T-helper 2 cell treated with Interferon-gamma antibody and Interleukin-4, amounts not matched to agents 100 ng/mL and 5 ng/mL, for 36 hours (primary cell): ENCODE data around the gene TNNT2. TPM values are rescaled to one million over a fixed set of nuclear protein-coding genes. Genes with fewer than 3 reads are reported as not detected.

Experiments used
- intact Hi-C: fragments of 100-400 bp; cut with micrococcal nuclease; formaldehyde crosslinking; loops from one replicate; pipeline ENCODE4 v1.15.1; 2023
- total RNA-seq: library from RNA; stranded (reverse); gene quantifications from 2 replicates; pipeline ENCODE4 v1.2.3, GENCODE V29; 2022

Gene TNNT2
- total RNA-seq, 1 donor from 2014 or later, result not detected

DNA sequence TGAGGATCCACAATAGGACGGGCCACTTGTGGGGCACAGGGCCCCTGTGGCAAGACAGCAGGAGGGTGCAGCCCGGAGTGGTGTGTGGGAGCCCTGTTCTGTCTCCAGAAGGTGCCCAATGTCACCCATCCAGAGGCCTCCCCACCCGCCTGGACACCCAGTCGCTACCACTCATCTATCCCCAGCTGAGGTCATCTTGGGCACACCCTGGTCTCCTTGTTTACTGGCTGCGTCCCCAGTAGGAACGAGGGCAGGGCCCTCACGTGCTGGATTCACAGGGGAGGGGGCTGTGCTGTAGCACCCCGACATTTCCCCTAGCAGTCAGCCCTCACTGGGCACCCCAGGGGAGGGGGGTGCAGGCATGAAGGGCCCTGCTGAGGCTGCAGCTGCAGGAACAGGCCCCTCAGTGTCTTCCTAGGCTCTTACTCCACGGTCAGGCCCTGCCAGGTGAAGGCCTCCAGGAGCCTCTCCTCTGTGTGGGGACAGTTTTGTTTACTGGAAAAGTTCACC lies 2.3 kb upstream of the TNNT2 start:
- intact Hi-C loops, result no loop called here

- intact Hi-C loops, result no loop called here
Measured at GRCh38 chr1:201378804-201379203, 1.3 kb upstream of the TNNT2 start.

DNA sequence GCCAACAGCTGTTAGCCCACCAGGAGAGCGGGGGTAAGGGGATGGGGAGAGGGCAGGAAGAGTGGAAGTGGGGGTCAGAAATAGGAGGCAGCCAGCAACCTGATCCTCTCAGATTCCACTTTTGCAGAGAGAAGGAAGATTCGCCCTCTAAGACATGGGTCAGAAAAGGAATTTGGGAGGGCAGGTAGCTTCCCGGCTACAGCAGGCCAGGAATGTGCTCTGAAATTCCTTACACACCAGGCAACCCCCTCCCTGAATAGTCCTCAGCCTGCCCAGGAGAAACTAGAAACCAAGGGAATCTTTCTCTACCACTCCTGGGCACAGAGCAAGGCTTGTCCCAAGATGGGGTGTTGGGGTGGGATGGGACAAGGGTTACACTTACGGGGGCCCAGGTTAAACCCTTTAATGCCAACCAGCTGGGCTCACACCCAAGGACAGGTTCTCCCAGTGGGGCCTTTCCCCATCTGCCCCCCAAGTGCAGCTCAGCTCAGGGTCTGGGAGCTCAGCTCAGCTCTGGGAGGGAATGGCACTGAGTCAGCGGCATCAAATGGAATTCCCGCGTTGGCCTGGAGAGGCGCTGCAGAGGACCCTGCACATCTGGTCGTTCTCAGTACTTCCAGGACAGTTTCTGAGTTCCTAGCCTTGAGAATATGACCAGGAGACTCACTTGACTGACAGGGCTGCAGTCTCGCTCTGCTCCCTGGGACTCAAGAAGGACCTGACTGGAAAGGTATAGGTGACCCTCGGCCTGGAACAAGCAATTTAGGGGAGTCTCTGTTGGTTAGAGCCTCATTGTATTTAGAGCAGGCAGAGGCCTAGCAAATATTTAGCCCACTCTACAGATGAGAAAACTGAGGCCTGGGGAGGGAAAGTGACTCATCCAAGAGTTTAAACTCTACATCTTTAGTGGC lies 761 bp downstream of the TNNT2 start:
- intact Hi-C loops, result no loop called here

GRCh38 chr1:201376107-201376463 lies 1.4 kb downstream of the TNNT2 start:
- intact Hi-C loops, result no loop called here

DNA sequence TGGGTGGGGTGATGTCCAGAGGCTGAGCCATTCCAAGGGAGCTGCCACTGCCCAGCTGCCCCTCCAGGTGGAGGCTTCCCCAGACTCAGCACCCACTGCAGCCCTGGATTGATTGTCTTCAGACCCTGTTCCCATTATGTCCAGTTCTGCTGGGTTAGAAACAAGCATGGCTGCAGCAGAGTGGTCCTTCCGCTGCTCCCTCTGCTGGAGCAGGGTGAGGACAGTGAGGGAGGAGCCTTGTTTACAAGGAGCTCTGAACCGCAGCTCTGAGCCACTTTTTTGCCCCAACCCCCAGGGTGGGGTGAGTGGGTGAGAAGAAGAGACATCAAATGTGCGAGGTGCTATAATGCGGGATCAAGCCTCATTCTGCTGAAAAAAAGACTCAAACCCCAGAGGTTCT lies 2.3 kb downstream of the TNNT2 start:
- intact Hi-C loops, result no loop called here

GRCh38 chr1:201374364-201374763 lies 3.1 kb downstream of the TNNT2 start:
- intact Hi-C loops, result no loop called here

DNA sequence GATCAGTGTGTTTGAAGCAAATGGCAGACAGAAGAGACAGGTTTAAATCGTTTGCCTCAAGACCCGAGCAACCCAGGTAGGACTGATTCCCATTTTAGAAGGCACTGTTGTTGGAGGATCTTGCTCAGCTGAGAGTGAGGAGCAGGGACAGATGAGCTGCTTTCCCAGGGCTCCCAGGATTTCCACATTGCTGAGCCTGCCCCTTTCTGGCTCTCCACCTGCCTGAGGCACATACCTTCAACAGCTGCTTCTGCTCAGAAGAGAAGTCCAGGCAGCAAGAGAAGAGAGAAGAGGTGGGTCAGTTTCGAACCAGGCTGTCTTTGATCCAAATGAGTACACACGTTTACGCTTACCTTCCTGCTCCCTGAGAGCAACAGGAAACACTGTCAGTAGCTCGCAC lies 5.7 kb downstream of the TNNT2 start:
- intact Hi-C loops, result no loop called here

DNA sequence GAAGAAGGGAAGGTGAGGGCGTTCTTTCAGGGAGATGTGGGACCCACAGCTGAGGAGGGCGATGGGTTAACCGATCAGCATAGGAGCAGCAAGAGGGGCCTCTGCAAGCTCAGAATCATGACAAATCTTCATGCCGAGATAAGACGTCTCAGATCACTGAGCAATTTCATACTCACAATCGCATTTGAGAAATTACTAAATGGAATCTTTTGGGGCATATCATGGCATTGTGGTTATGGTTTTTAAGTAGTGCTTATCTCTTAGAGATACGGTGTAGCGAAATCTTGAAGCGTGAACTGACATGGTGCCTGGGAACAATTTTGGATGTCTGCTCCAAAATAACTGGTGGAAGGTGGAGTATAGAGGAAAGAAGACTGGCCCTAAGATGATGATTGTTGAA lies 6.2 kb downstream of the TNNT2 start:
- intact Hi-C loops, result no loop called here

- intact Hi-C loops, result no loop called here
Measured at GRCh38 chr1:201370500-201370899, 7.0 kb downstream of the TNNT2 start.

- intact Hi-C loops, result no loop called here
Measured at GRCh38 chr1:201369209-201369608, 8.3 kb downstream of the TNNT2 start.

GRCh38 chr1:201366696-201367095 lies 10.8 kb downstream of the TNNT2 start:
- intact Hi-C loops, result no loop called here

- intact Hi-C loops, result no loop called here
Measured at GRCh38 chr1:201365251-201365650, 12.2 kb downstream of the TNNT2 start.

DNA sequence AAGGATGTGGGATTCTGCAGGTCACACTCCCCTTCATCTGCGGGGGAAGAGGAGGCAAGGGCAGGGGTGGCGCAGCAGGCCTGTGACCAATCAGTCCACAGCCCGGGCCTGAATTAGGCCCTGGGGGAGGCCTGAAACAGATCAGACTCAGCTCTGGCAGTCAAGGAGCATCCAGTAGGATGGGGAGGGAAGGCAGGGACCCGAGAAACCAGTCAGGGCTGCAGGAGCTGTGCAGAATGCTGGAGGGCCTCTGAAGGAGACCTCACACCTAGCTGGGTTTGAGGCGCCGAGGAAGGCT lies 12.7 kb downstream of the TNNT2 start:
- intact Hi-C loops, result no loop called here

DNA sequence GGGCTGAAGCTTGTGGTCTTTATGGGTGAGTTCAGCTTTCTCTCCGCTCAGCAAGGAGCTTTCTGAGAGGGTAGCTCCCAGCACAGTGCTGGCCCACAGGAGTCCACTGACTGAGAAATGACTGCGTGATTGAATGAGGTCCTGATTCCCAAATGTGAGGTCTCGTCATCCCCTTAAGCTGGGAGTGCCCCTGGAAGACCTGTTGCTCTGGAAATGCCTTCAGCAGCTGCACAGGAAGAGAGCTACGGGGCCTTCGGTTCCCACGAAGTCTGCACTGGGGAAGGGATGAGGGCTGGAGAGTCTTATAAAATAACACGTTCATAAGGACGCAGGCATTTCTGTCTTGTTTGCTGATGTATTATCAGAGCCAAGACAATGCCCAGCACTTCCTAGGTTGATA lies 14.0 kb downstream of the TNNT2 start:
- intact Hi-C loops, result no loop called here

- intact Hi-C loops, result no loop called here
Measured at GRCh38 chr1:201362906-201363305, 14.6 kb downstream of the TNNT2 start.

DNA sequence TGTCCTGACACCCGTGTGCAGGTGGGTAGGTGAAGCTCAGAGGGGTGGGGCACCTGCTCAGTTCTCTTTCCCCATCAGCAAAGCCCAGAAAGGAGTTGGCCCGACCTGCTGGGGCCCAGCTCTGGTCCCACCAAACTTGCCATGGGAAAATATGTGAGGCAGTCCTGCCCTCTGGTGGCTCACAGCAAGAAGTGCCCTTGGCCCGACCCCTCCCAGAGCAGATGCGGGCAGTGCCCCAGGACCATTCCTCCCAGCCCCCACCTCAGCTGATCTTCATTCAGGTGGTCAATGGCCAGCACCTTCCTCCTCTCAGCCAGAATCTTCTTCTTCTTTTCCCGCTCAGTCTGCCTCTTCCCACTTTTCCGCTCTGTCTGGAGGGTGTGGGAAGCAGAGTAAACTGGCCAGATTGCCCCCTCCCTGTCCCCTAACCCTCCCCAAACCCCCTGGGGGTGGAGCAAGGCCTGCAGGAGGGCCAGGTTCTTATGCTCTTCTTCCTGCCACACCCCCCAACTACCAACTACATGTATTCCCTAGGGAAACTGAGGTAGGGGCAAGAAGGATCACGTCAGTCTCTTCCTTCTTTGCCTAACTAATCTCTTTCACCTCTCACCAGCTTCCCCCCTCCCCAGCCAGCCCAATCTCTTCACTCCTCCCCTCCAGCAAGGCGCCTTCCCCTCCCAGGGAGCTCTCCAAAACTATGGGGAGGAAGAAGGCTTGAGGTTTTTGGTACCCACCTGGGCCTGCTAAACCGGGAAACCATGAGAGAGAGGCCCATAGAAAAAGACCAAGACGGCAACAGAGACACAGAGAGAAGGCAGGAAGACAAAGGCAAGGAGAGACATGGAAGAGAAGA lies 15.6 kb downstream of the TNNT2 start:
- intact Hi-C loops, result loop anchor here (1.0 kb wide), 1 partner anchor 108 kb away; no protein-coding TSS in a partner anchor

DNA sequence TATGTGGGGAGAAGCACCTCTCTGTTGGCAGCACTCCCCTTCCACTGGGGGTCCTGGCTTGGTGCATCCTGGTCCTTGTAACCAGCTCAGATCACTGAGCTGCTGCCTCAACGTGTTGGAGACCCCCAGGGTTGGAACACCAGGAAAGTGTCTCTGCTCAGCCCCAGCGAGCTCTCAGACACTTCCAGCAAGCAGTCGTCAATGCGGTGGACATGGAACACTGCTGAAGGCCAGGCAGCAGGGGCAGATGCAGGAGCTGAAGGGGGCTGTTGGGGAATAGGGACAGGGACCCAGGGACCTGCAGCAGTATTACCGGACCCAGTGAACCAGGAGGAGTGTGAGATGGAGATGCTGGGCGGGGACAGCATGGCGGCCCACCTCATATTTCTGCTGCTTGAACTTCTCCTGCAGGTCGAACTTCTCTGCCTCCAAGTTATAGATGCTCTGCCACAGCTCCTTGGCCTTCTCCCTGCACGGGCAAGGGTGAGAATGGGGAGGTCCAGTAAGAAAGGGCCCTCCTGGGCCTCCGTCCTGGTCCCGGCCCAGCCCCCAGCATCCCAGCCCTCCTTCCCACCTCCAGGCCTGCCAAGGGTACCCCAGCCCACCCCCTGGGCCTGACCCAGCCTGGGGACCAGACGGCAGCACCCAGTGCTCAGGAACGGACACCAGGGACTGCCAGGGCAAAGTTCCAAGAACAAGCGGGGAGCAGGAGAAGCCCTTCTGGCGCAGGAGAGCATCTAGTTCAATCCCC lies 16.4 kb downstream of the TNNT2 start:
- intact Hi-C loops, result loop anchor here (1.0 kb wide), 1 partner anchor 107 kb away; no protein-coding TSS in a partner anchor

- intact Hi-C loops, result no loop called here
Measured at GRCh38 chr1:201360486-201360885, 17.0 kb downstream of the TNNT2 start.

DNA sequence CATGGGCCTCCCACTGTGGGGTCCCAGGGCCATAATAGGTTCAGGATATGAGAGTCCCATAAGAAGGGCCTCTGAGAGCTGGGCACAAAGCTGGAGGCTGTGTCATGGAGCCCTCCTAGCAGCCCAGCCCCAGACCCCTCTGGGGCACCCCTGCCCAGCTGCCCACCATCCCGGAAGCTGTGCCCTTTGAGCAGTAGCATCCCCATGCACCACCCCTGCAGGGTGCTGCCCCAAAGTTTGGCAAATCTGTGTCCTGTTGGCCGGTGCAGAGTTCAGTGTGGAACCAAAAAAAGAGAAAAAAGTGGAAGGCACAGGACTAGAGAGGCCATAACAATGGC lies 17.6 kb downstream of the TNNT2 start:
- intact Hi-C loops, result no loop called here

DNA sequence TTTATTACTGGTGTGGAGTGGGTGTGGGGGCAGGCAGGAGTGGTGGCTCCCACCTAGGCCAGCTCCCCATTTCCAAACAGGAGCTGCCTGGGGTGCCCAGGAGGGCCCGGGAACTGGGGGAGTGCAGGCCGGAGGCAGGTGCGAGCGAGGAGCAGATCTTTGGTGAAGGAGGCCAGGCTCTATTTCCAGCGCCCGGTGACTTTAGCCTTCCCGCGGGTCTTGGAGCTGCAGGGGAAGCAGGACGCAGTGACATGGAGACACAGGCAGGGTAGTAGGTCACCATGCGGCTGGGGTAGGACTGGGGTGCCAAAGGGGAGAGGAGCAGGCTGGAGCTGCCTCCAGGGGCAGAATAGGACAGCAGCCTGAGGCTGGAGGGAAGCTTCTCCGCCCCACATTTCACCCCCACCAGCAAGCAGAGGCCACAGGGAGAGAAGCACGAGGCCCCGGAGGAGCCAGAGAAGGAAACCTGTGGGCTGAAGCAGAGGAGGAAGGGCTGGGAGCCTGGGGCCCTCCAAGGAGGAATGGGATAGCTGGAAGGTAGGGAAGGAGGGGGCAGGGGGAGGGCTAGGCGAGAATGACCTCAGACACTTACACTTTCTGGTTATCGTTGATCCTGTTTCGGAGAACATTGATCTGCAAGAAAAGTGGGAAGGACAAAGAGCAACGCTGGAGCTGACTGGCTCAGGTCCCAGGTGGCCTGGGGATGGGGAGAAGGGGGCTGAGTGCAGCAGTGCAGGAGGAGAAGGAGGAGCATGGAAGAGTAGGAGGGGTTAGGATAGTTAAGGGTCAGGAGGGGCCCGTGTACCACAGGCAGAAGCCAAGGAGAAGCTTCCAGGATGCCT lies 18.2 kb downstream of the TNNT2 start:
- intact Hi-C loops, result no loop called here

DNA sequence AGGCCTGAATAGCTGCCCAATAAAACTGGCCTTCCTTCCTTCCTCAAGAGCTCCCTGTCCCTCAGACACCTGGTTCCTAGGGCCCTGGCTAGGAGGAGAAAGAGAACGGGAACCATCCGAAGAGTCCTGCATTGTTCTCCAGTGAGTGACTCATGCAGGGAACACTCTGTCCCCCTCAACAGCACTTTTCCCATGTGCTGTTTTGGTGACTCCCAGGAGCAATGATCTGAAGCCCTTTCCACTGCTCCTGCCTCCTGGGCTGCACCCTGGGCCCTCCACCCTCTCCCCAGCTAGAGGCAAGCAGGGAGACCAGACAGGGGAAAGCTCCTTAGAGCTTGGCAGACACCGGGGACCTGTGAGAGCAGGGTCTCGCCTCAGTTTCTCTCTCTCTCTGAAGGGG lies 18.9 kb downstream of the TNNT2 start:
- intact Hi-C loops, result no loop called here
